Measurements from ENCODE around the gene TXK.

DNA sequence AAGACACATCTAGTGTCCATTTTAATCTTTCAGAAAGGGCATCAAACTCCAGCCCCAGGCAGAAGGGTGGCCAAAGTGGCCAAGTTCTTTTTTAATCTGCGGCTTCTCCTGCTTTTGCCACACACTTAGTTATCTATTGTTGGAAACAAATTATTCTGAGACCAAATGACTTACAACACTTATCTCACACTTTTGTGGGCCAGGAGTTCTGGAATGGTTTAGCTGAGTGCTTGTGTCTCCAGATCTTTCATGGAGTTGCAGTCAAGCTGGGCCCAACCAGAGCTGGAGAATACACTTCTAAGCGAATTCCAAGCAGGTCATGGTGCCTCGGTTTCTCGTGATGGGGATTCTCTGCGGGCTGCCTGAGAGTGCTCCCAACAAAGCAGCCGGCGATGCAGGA, 4.0 kb downstream of the TXK start:
- no peak for TF ChIP-seq CTCF (IDR thresholded peaks at IDR 0.05; ENCODE audit: insufficient read depth, low read depth, low read length)
- no peak for TF ChIP-seq EZH2 (IDR thresholded peaks at IDR 0.05; ENCODE audit: insufficient read depth, low read length)

Measured in astrocyte (in vitro differentiated cells and primary cell).